Measurements from ENCODE around the gene TIPARP.

TIPARP gene

GRCh38 chr3:156637480-156638022, 36.8 kb upstream of the TIPARP start:
- no peak for TF ChIP-seq CTCF (IDR thresholded peaks at IDR 0.05; ENCODE audit: control extremely low read depth, extremely low read depth, low read depth, missing control alignments)
- no peak for DNase-seq (ENCODE audit: extremely low spot score)
- POLR2A ChIA-PET, result interaction anchor here (0.7 kb wide), 1 partner anchor 541 kb away, joined by 7 read pairs; no protein-coding TSS in a partner anchor
- CTCF ChIA-PET, result interaction anchor here (1.5 kb wide), 1 partner anchor 9 kb away, joined by 4 read pairs; no protein-coding TSS in a partner anchor

- POLR2A ChIA-PET, result no interaction called here
- no peak for DNase-seq (ENCODE audit: extremely low spot score)
- CTCF ChIA-PET, result interaction anchor here (1.5 kb wide), 1 partner anchor 10 kb away, joined by 4 read pairs; no protein-coding TSS in a partner anchor
- no peak for TF ChIP-seq CTCF (IDR thresholded peaks at IDR 0.05; ENCODE audit: control extremely low read depth, extremely low read depth, low read depth, missing control alignments)
Observed at GRCh38 chr3:156638271-156638670, 36.1 kb upstream of the TIPARP start.

- CTCF ChIA-PET, result interaction anchor here (0.9 kb wide), 1 partner anchor 10 kb away, joined by 4 read pairs; no protein-coding TSS in a partner anchor
- POLR2A ChIA-PET, result no interaction called here
- no peak for TF ChIP-seq CTCF (IDR thresholded peaks at IDR 0.05; ENCODE audit: control extremely low read depth, extremely low read depth, low read depth, missing control alignments)
- no peak for DNase-seq (ENCODE audit: extremely low spot score)
Observed at GRCh38 chr3:156639414-156640023, 34.9 kb upstream of the TIPARP start.

- no peak for DNase-seq (ENCODE audit: extremely low spot score)
- CTCF ChIA-PET, result no interaction called here
- POLR2A ChIA-PET, result no interaction called here
- TF ChIP-seq CTCF (IDR thresholded peaks at IDR 0.05; ENCODE audit: control extremely low read depth, extremely low read depth, low read depth, missing control alignments), result no peak
Observed at GRCh38 chr3:156641618-156641975, 32.8 kb upstream of the TIPARP start.

- TF ChIP-seq CTCF (IDR thresholded peaks at IDR 0.05; ENCODE audit: control extremely low read depth, extremely low read depth, low read depth, missing control alignments), result no peak
- POLR2A ChIA-PET, result interaction anchor here (1.1 to 1.5 kb wide), 2 partner anchors 13 to 96 kb away, joined by 3 read pairs; no protein-coding TSS in a partner anchor
- CTCF ChIA-PET, result interaction anchor here (1.3 to 1.8 kb wide), 4 partner anchors 11 to 494 kb away, joined by 4 to 5 read pairs (median 4); partner anchors contain the start of gene SSR3
- DNase-seq (ENCODE audit: extremely low spot score), result no peak
Observed at GRCh38 chr3:156642750-156643728, 31.4 kb upstream of the TIPARP start.
